CD4-positive, alpha-beta T cell treated with Interleukin-10 for 1 hour (primary cell): ENCODE results near the gene EPN2.

Experiments used
- DNase-seq: peaks from one replicate; pipeline ENCODE4 v3.0.0-alpha.2; 2020

EPN2 gene

GRCh38 chr17:19296786-19297778, 59.9 kb downstream of the EPN2 start:
- no peak for DNase-seq

GRCh38 chr17:19298569-19299213, 61.5 kb downstream of the EPN2 start:
- no peak for DNase-seq

GRCh38 chr17:19299214-19299747, 62.1 kb downstream of the EPN2 start:
- DNase-seq: no peak

- no peak for DNase-seq
These were observed 62.7 kb downstream of the EPN2 start for GRCh38 chr17:19299866-19300265.

DNA sequence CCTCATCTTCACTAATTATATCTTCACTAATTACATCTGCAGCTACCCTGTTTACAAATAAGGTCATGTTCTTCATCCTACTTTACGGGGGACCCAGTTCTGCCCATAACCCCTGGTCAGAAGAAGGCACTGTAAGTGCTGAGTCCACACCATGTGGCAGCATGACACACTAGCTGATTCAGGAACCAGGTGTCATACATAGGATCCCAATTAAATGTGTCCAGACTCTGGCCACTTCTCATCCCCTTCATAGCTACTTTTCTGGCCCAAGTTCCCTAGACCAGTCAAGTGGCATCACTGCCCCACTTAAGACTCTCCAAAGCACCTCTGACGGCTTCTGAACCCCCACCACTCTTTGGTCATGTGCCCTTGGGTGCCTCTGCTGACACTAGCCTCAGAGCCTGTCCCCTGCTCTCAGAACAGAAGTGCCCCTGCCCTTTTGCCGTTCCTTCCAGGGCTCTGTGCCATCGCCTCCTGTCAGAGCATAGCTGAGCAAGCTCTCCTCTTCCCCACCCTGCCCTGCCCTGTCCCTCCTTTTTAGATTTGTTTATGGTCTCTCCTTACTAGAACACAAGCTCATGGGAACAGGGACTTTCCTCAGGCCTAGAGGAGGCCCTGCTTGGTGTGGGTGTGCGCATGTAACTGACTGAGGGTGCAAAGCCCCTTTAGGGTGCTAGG, 64.2 kb downstream of the EPN2 start:
- no peak for DNase-seq

DNA sequence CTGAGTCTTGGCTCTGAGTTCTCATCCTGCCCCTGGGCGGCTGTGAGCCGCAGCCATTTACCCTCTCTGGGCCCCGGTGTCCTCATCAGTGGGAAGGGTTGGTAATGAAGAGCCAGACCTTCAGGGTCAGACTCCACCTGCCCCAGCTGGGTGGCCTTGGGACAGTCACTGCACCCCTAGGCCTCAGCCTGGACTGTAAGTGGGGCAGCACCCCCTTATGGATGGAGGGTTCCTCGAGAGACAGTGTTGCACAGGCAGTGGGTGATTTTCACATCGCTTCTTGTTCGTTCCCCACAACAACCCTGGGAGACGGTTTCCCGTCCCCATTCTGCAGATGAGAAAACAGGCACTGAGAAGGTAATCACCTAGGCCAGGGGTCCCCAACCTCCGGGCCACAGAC, 64.8 kb downstream of the EPN2 start:
- no peak for DNase-seq

DNA sequence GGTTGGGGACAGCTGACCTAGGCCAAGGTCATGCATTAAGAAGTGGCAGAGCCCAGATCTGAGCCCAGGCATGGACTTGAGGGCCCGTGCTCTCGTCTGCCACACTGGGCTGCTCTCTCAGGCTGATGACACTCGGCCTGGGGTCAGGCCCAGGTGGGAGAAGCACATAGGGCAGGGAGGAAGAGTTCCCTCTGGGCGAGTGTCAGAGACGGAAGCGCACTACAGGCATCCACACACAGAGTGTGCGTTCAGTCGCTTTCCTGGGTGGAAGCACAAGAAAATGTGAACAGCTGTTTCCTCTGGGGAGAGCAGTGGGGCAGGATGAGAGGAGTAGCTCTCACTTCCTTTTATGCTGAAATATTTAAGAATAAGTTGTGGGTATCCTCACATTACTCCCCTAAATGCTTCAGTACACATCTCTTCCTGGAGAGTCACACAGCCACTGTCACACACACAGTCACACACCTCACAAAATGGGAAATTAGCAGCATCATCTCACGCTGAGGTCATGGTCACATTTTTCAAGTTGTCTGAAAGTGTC, 65.7 kb downstream of the EPN2 start:
- DNase-seq: no peak

DNA sequence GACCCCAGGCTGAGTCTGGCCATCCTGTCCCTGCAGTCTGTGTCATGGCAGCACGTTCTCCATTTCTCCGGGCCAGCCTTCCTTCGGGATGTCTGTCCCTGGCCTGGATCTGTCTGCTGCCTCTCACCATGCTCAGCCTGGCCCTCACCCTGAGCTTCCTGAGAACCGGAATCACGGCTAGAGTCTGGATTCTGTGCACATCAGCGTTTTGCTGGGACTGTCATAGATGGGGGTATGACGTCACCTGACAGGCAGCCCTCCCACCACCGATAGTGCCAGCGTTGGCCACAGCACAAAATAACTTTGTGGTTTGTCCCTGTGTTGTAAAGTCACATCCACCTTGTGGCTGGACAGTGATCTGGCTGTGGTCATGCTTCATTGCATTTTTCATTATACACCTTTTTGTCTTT, 66.2 kb downstream of the EPN2 start:
- no peak for DNase-seq

GRCh38 chr17:19304209-19304608, 67.0 kb downstream of the EPN2 start:
- DNase-seq: no peak

- DNase-seq: no peak
These were observed 67.6 kb downstream of the EPN2 start for GRCh38 chr17:19304751-19305150.

GRCh38 chr17:19305256-19305655, 68.1 kb downstream of the EPN2 start:
- DNase-seq: no peak

- no peak for DNase-seq
These were observed 68.6 kb downstream of the EPN2 start for GRCh38 chr17:19305761-19306159.

DNA sequence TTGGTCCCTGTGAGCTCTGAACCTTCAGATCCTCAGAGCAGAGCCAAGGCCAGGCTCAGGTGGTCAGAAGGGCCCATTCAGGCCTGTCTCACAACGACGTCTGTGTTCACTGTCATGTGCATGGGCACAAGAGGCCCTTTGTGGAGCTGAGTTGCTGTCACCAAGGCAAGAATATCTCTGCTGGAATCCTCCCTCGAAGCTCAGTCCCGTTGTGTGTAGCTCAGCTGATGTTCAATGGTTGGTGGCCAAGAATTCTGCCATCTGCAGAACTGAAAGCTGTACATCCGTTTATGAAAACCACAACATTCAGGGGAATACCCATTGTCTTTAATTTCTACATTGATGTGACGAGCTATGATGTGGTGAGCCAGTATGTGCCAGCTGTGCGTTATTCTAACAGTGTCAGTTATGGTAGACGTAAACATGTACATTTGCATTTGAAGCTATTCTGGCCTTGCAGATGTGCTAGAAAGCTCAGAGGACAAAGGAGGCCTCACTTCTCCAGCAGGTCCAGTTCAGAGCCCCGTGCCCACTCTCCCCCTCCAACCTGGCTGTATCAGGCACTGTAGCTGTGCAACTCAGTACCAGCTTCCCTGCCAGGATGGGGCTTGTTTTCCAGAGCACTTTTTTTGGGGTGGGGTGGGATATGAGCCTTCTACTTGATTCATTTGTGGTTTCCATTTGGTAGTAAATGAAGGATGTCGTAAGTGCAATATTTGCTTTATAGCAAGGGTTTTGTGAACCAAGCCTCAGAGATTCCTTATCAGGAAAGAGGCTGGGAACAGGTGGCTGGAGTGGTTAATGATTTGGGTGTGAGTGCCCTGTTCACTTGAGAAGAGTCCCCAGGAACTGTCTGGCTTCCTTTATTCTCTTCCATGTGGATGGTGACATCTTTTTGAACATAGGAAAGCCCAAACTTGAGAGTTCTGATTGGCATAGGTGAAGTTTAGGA, 69.3 kb downstream of the EPN2 start:
- peak; percentile 71 for DNase-seq

DNA sequence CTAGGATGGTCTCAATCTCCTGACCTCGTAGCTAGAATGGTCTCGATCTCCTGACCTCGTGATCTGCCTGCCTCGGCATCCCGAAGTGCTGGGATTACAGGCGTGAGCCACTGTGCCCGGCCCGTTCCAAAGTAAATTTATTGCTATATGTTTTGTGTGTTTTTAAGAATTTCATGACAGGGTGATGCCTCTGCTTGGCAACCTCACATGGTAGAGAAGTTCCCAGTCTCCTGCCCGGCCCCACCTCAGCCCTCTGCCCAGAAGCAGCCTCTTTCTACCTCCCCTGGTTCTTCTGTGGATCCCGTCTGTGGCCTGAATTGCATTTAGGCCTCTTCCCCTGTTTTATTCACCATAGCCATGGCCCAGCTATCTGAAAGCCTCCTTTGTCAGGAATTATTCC, 70.4 kb downstream of the EPN2 start:
- no peak for DNase-seq

DNA sequence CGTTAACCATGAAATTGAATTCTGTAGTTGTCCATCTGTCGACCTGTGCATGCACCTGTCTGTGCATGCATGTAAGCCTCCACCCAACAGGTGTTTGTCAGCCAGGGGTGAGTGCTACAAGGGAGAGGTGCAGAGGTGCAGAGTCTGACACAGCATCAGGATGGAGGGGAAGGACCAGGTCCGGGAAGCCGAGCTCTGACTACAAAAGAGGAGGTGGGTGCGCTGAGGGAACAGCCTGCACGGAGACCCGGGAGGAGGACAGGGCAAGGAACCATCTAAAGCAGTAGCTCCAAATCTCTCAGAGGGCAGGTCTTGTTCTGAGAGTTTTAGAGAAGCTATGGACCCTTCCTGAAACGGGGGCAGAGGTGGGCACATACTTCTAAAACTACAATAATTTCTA, 71.2 kb downstream of the EPN2 start:
- DNase-seq: no peak

DNA sequence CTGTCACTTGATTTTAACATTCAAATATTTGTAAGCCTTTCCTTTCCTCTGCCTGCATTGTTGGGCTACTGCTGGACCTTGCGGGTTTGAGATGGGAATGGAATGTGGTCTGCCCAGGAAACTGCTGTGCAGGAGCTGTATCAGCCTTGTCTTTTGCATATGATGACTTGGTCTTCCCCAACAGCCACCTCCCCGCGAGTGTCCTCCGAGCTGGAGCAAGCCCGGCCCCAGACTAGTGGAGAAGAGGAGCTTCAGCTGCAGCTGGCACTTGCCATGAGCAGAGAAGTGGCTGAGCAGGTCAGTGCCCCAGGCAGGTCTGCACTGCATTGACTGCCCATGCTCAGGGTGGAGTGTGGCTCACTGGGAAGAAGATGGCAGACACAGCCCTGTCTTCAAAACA, 72.5 kb downstream of the EPN2 start:
- DNase-seq: no peak

DNA sequence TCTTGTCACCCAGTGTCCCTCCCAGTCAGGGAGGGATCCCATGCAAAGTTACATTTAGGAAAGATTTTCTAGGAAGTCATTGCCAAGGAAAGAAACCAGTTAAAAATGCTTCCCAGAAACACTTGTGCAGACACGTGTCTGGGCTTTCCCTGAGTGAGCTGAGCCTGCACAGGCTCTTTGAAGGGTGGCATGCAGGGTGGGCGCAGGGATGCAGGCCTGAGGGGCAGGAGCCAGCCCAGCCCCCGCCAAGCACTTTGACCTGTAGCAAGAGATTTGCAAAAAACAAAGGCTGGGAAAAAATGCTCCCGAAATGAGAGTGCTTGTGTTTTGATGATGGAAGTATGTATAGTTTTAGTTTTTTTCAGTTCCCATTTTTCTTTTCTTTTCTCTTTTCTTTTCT, 73.0 kb downstream of the EPN2 start:
- DNase-seq: no peak

GRCh38 chr17:19311016-19311415, 73.8 kb downstream of the EPN2 start:
- no peak for DNase-seq

GRCh38 chr17:19311421-19312215, 74.5 kb downstream of the EPN2 start:
- DNase-seq: no peak

DNA sequence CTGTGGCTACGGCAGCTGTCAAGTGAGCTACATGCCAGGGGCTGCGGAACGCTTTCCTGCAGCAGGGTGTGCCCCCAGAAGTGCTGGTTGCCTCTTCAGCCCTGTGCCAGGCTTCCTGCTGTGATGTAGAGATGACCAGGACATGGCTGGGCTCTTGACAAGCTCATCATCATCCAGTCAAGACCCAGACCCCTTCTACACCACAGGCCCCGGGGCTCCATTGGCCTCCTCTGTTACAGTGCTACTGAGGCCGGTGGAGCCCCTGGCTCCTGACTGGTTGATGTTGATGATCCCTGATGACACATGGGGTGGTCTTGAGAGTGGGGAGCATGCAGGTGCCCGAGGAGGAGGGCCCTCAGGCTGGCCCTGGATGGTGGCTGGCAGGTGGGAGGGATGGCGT, 75.2 kb downstream of the EPN2 start:
- no peak for DNase-seq
